ENCODE results near the gene HSPB9. TPM values are rescaled to one million over a fixed set of nuclear protein-coding genes. Genes with fewer than 3 reads are reported as not detected.

Gene HSPB9
- total RNA-seq, 4 donors from 2014 or later = not detected

GRCh38 chr17:42081516-42082129 is 41.0 kb upstream of the HSPB9 start:
- no peak for TF ChIP-seq CTCF (IDR thresholded peaks at IDR 0.05; ENCODE audit: low read depth)

- TF ChIP-seq CTCF (IDR thresholded peaks at IDR 0.05; ENCODE audit: low read depth) = no peak
These were observed 35.4 kb upstream of the HSPB9 start for GRCh38 chr17:42087042-42087701.

- no peak for TF ChIP-seq CTCF (IDR thresholded peaks at IDR 0.05; ENCODE audit: low read depth)
These were observed 34.6 kb upstream of the HSPB9 start for GRCh38 chr17:42087736-42088705.

- TF ChIP-seq CTCF (IDR thresholded peaks at IDR 0.05; ENCODE audit: low read depth) = no peak
These were observed 33.9 kb upstream of the HSPB9 start for GRCh38 chr17:42088736-42089135.

GRCh38 chr17:42090964-42091790 is 31.4 kb upstream of the HSPB9 start:
- TF ChIP-seq CTCF (IDR thresholded peaks at IDR 0.05; ENCODE audit: low read depth) = no peak

GRCh38 chr17:42092939-42093338 is 29.7 kb upstream of the HSPB9 start:
- TF ChIP-seq CTCF (IDR thresholded peaks at IDR 0.05; ENCODE audit: low read depth) = no peak

Measured in subcutaneous adipose tissue (tissue), 4 donors.